T-cell (primary cell): ENCODE measurements around the gene BTBD10. TPM values are rescaled to one million over a fixed set of nuclear protein-coding genes. Genes with fewer than 3 reads are reported as not detected.

Experiments used
- ATAC-seq, 4 experiments: fragments of 200-7000 bp in 3 of 4; fragments of 150-1000 bp in 1 of 4; cut with Tn5 transposase; replicated peaks in 1 of 4; 1 replicate in 3 of 4; 2 replicates in 1 of 4; pipeline ENCODE4 v1.10.0; 2021; ENCODE audit warnings: moderate library complexity in 3 of 4, mild to moderate bottlenecking in 2 of 4, moderate number of reproducible peaks in 1 of 4
- CTCF ChIA-PET, 2 donors: fragments of 300-600 bp; sonication (Branson Sonifier 250); formaldehyde crosslinking; loops; one replicate each; lab custom pipeline; 2022; ENCODE audit warnings: antibody characterized with exemption in 2 of 2; lab: Charles Lee
- POLR2A ChIA-PET, 2 donors: fragments of 300-600 bp; sonication (Branson Sonifier 250); formaldehyde crosslinking; loops; one replicate each; lab custom pipeline; 2022; ENCODE audit warnings: antibody characterized with exemption in 2 of 2; lab: Charles Lee
- DNase-seq, 35 experiments: peaks; one replicate each; pipeline versions ENCODE4 v3.0.0 to v3.0.0-alpha.2; 2013 to 2023
- H3K27ac ChIP-seq: one replicate; pipeline ENCODE4 v1.5.1; 2013; ENCODE audit warnings: low read length
- H3K27me3 ChIP-seq, 2 experiments: replicated peaks in 1 of 2; 1 replicate in 1 of 2; 2 replicates in 1 of 2; pipeline versions ENCODE4 v1.6.1 to v1.7.0; 2013; ENCODE audit warnings: low read length in 1 of 2, mixed read lengths in 1 of 2; ENCODE audit not compliant: control insufficient read depth in 2 of 2, insufficient read depth in 2 of 2; ENCODE audit errors: extremely low read depth in 1 of 2
- H3K36me3 ChIP-seq, 2 donors: 1 replicate in 1 of 2; 2 replicates in 1 of 2; pipeline versions ENCODE4 v1.6.1 to v1.7.0; 2013; ENCODE audit warnings: low read length in 1 of 2; ENCODE audit not compliant: control insufficient read depth in 2 of 2, insufficient read depth in 1 of 2; ENCODE audit errors: extremely low read depth in 1 of 2
- H3K4me1 ChIP-seq, 2 experiments: 1 replicate in 1 of 2; 2 replicates in 1 of 2; pipeline versions ENCODE4 v1.6.1 to v1.7.0; 2013; ENCODE audit warnings: low read length in 2 of 2, mixed read lengths in 1 of 2; ENCODE audit not compliant: insufficient read depth in 2 of 2, control insufficient read depth in 1 of 2; ENCODE audit errors: extremely low read depth in 1 of 2
- H3K4me3 ChIP-seq, 2 donors: 1 replicate in 1 of 2; 2 replicates in 1 of 2; pipeline versions ENCODE4 v1.5.1 to v1.7.0; 2013; ENCODE audit warnings: mild to moderate bottlenecking in 2 of 2, low read length in 1 of 2, moderate library complexity in 1 of 2; ENCODE audit not compliant: control insufficient read depth in 1 of 2; ENCODE audit errors: extremely low read depth in 1 of 2
- H3K9me3 ChIP-seq: 2 replicates; pipeline ENCODE4 v1.7.0; 2013
- H3K27ac Mint-ChIP-seq, 2 donors: one replicate each; pipeline ENCODE4 v1.8.0; 2020 to 2021; ENCODE audit warnings: mild to moderate bottlenecking in 2 of 2, mixed read lengths in 2 of 2
- H3K27me3 Mint-ChIP-seq, 2 donors: one replicate each; pipeline ENCODE4 v1.8.0; 2021 to 2022; ENCODE audit warnings: mixed read lengths in 2 of 2
- H3K36me3 Mint-ChIP-seq: one replicate; pipeline ENCODE4 v1.8.0; 2021; ENCODE audit warnings: mixed read lengths
- H3K4me1 Mint-ChIP-seq, 3 donors: one replicate each; pipeline ENCODE4 v1.8.0; 2020 to 2022; ENCODE audit warnings: mixed read lengths in 3 of 3, mild to moderate bottlenecking in 1 of 3
- H3K4me3 Mint-ChIP-seq, 3 donors: one replicate each; pipeline ENCODE4 v1.8.0; 2020 to 2022; ENCODE audit warnings: mild to moderate bottlenecking in 3 of 3, mixed read lengths in 3 of 3, moderate library complexity in 3 of 3
- H3K9me3 Mint-ChIP-seq, 3 donors: one replicate each; pipeline ENCODE4 v1.8.0; 2020 to 2022; ENCODE audit warnings: mixed read lengths in 3 of 3
- WGBS: methylation state at CpG from one replicate; pipeline ENCODE4 v1.1.5; 2013; ENCODE audit warnings: missing lambda C conversion rate; ENCODE audit not compliant: insufficient coverage; 5-methylcytosine and 5-hydroxymethylcytosine counted together
- total RNA-seq, 35 experiments: library from RNA in 6 of 35; stranded (reverse) in 6 of 35; fragments of 120-200 nt in 1 of 35; gene quantifications; one replicate each; pipeline versions ENCODE4 v1.2.1 to v1.2.4 and lab custom pipeline; 2013 to 2026

BTBD10 gene
- total RNA-seq, 5 donors from 2014 or later (not counting 1 experiment from before 2014, with no cell fraction given), result 15.9 to 19.3 (median 18.8) TPM

GRCh38 chr11:13449522-13449921 lies 13.5 kb downstream of the BTBD10 start:
- no peak for ATAC-seq
- POLR2A ChIA-PET, result no interaction called here
- H3K4me3 ChIP-seq, result no peak overlapping the region
- no peaks in the 10 kb centered on the region for H3K27me3 ChIP-seq
- Mint-ChIP-seq H3K27ac (no peak overlapping the region), H3K36me3 (peaks cover 38% of the 10 kb centered on the region), H3K9me3 (peaks cover 0 to 17% (median 4%) of the 10 kb centered on the region in 3 donors), H3K27me3 (no peaks in the 10 kb centered on the region), H3K4me1 (peaks cover 66 to 70% (median 68%) of the 10 kb centered on the region in 3 donors), H3K4me3 (no peak overlapping the region)
- CTCF ChIA-PET, result interaction anchor here in 1 of 2 donors (0.5 kb wide), 1 partner anchor 1649 kb away, joined by 3 read pairs; no protein-coding TSS in a partner anchor
- no peaks in the 10 kb centered on the region for H3K36me3 ChIP-seq
- H3K27ac ChIP-seq, result no peak overlapping the region
- no peak for DNase-seq
- WGBS, result no CpG with 5 or more reads among the region's 1 CpG
- H3K4me1 ChIP-seq, result peaks cover 4 to 6% of the 10 kb centered on the region in 2 experiments
- no peaks in the 10 kb centered on the region for H3K9me3 ChIP-seq

GRCh38 chr11:13448876-13449275 lies 14.1 kb downstream of the BTBD10 start:
- Mint-ChIP-seq H3K9me3 (peaks cover 0 to 17% (median 4%) of the 10 kb centered on the region in 3 donors), H3K27me3 (no peaks in the 10 kb centered on the region), H3K36me3 (peaks cover 33% of the 10 kb centered on the region), H3K4me1 (peaks cover 66 to 72% (median 70%) of the 10 kb centered on the region in 3 donors), H3K27ac (no peak overlapping the region), H3K4me3 (no peak overlapping the region)
- CTCF ChIA-PET, result interaction anchor here in 1 of 2 donors (0.5 kb wide), 1 partner anchor 1648 kb away, joined by 3 read pairs; no protein-coding TSS in a partner anchor
- Histone ChIP-seq H3K4me1 (peaks cover 4 to 6% of the 10 kb centered on the region in 2 experiments), H3K27ac (no peak overlapping the region), H3K36me3 (no peaks in the 10 kb centered on the region), H3K27me3 (no peaks in the 10 kb centered on the region), H3K9me3 (no peaks in the 10 kb centered on the region), H3K4me3 (no peak overlapping the region)
- POLR2A ChIA-PET, result no interaction called here
- WGBS, result no CpG with 5 or more reads among the region's 2 CpGs
- ATAC-seq (no peak), DNase-seq (no peak)

- no peaks in the 10 kb centered on the region for H3K36me3 ChIP-seq
- H3K4me3 ChIP-seq, result no peak overlapping the region
- H3K4me3 Mint-ChIP-seq, result no peak overlapping the region
- no peak overlapping the region for H3K27ac Mint-ChIP-seq
- POLR2A ChIA-PET, result no interaction called here
- no peak for DNase-seq
- peaks cover 4 to 6% of the 10 kb centered on the region in 2 experiments for H3K4me1 ChIP-seq
- peaks cover 48 to 76% (median 71%) of the 10 kb centered on the region in 3 donors for H3K4me1 Mint-ChIP-seq
- peaks cover 0 to 10% (median 0%) of the 10 kb centered on the region in 3 donors for H3K9me3 Mint-ChIP-seq
- peaks cover 17% of the 10 kb centered on the region for H3K36me3 Mint-ChIP-seq
- H3K27ac ChIP-seq, result no peak overlapping the region
- CTCF ChIA-PET, result no interaction called here
- no peaks in the 10 kb centered on the region for H3K27me3 ChIP-seq
- H3K9me3 ChIP-seq, result no peaks in the 10 kb centered on the region
- no peaks in the 10 kb centered on the region for H3K27me3 Mint-ChIP-seq
- no peak for ATAC-seq
Observed at GRCh38 chr11:13446444-13446843, 16.6 kb downstream of the BTBD10 start.

- no peak overlapping the region for H3K27ac ChIP-seq
- peaks cover 0 to 4% (median 0%) of the 10 kb centered on the region in 3 donors for H3K9me3 Mint-ChIP-seq
- ChIA-PET CTCF (no interaction called here), POLR2A (interaction anchor here in 1 of 2 donors (0.6 kb wide), 1 partner anchor 225 kb away, joined by 8 read pairs; no protein-coding TSS in a partner anchor)
- H3K27me3 ChIP-seq, result no peaks in the 10 kb centered on the region
- no peak for ATAC-seq
- H3K9me3 ChIP-seq, result no peaks in the 10 kb centered on the region
- H3K4me3 ChIP-seq, result no peak overlapping the region
- H3K36me3 ChIP-seq, result no peaks in the 10 kb centered on the region
- no peak overlapping the region for H3K27ac Mint-ChIP-seq
- H3K4me1 ChIP-seq, result no peaks in the 10 kb centered on the region
- H3K27me3 Mint-ChIP-seq, result no peaks in the 10 kb centered on the region
- H3K36me3 Mint-ChIP-seq, result peaks cover 11% of the 10 kb centered on the region
- no CpG with 5 or more reads among the region's 2 CpGs for WGBS
- no peak for DNase-seq
- peaks cover 41 to 72% (median 67%) of the 10 kb centered on the region in 3 donors for H3K4me1 Mint-ChIP-seq
- H3K4me3 Mint-ChIP-seq, result no peak overlapping the region
Observed at GRCh38 chr11:13445588-13445987, 17.4 kb downstream of the BTBD10 start.

- H3K27me3 ChIP-seq, result no peaks in the 10 kb centered on the region
- no peak for ATAC-seq
Observed at GRCh38 chr11:13440100-13440855, 22.7 kb downstream of the BTBD10 start.

GRCh38 chr11:13438291-13438690 lies 24.7 kb downstream of the BTBD10 start:
- H3K4me1 Mint-ChIP-seq, result peaks cover 43 to 66% (median 63%) of the 10 kb centered on the region in 3 donors
- H3K27me3 Mint-ChIP-seq, result no peaks in the 10 kb centered on the region
- no peak overlapping the region for H3K27ac Mint-ChIP-seq
- Histone ChIP-seq H3K4me3 (no peak overlapping the region), H3K36me3 (no peaks in the 10 kb centered on the region), H3K27me3 (no peaks in the 10 kb centered on the region), H3K4me1 (no peaks in the 10 kb centered on the region), H3K9me3 (no peaks in the 10 kb centered on the region), H3K27ac (no peak overlapping the region)
- H3K36me3 Mint-ChIP-seq, result peaks cover 24% of the 10 kb centered on the region
- no peak for ATAC-seq
- DNase-seq, result no peak
- ChIA-PET CTCF (interaction anchor here (0.6 kb wide), 2 partner anchors 26 to 28 kb away, joined by 3 to 6 read pairs; no protein-coding TSS in a partner anchor), POLR2A (no interaction called here)
- no peaks in the 10 kb centered on the region for H3K9me3 Mint-ChIP-seq
- no peak overlapping the region for H3K4me3 Mint-ChIP-seq
- WGBS, result no CpG with 5 or more reads among the region's 1 CpG

More at GRCh38 chr11:13440100-13440855, 22.7 kb downstream of the BTBD10 start:
- CTCF ChIA-PET, result interaction anchor here in 1 of 2 donors (0.6 kb wide), 1 partner anchor 21 kb away, joined by 4 read pairs; no protein-coding TSS in a partner anchor
- Histone ChIP-seq H3K4me3 (no peak overlapping the region), H3K4me1 (no peaks in the 10 kb centered on the region), H3K9me3 (no peaks in the 10 kb centered on the region), H3K27ac (no peak overlapping the region), H3K36me3 (no peaks in the 10 kb centered on the region)
- Mint-ChIP-seq H3K27me3 (no peaks in the 10 kb centered on the region), H3K9me3 (no peaks in the 10 kb centered on the region), H3K36me3 (peaks cover 17% of the 10 kb centered on the region), H3K4me1 (peaks cover 35 to 66% (median 62%) of the 10 kb centered on the region in 3 donors), H3K4me3 (no peak overlapping the region), H3K27ac (no peak overlapping the region)
- 100% methylated on average over 2 of the region's 8 CpGs for WGBS
- POLR2A ChIA-PET, result no interaction called here
- DNase-seq, result no peak
